ENCODE measurements around the gene CARD6. TPM values are rescaled to one million over a fixed set of nuclear protein-coding genes. Genes with fewer than 3 reads are reported as not detected.

Gene CARD6
- total and polyA plus RNA-seq, 10 of the 15 experiments (the other 5 are each of a cell fraction or from before 2014, with no cell fraction given), result 0.29 to 1.2 (median 0.62) TPM

- SMC1A ChIA-PET (ENCODE audit: uncharacterized antibody, unreplicated experiment), result interaction anchor here (0.7 kb wide), 1 partner anchor 35 kb away, joined by 4 read pairs; no protein-coding TSS in a partner anchor
- FAIRE-seq, result no peak
- in situ Hi-C loops (cut with MboI), result no loop called here
- CTCF ChIA-PET, result interaction anchor here (0.6 to 1.3 kb wide), 3 partner anchors 10 to 40 kb away, joined by 3 read pairs; no protein-coding TSS in a partner anchor
- DNase-seq (ENCODE audit: low read depth, low spot score), result peak; percentile 20
- peak; percentile 95 for ATAC-seq
- peak within 1 kb of the TSS; percentile 84 for H3K4me3 ChIP-seq
- H3K4me2 ChIP-seq (ENCODE audit: control insufficient read depth, insufficient read depth), result peak within 1 kb of the TSS; percentile 98
- POLR2A ChIA-PET, result interaction anchor here (0.6 kb wide), 2 partner anchors 42 to 1036 kb away, joined by 3 to 4 read pairs; no protein-coding TSS in a partner anchor
- 1% methylated on average over 58 of the region's 70 CpGs for WGBS (ENCODE audit: insufficient coverage, insufficient replicate concordance, low lambda C conversion rate, missing lambda C conversion rate)
- peaks cover 0 to 1% of the 10 kb centered on the region in 2 experiments; a peak in 1 of 4 replicates for H3K27me3 ChIP-seq (replicated peaks in 1 of 2; ENCODE audit: control insufficient read depth in 2 of 2, insufficient read depth in 2 of 2, low read length in 1 of 2)
- no peaks in the 10 kb centered on the region for H3K36me3 ChIP-seq (ENCODE audit: control insufficient read depth in 2 of 2, insufficient read depth in 2 of 2, low read length in 1 of 2)
- H3K27ac ChIP-seq (ENCODE audit: control insufficient read depth, insufficient read depth), result no peak within 1 kb of the TSS; the same call in none of the 2 replicates
- peak within 1 kb of the TSS; percentile 99 for H2AFZ ChIP-seq (ENCODE audit: control insufficient read depth, low read depth, low read length)
- no peaks in the 10 kb centered on the region for H3K9me3 ChIP-seq (replicated peaks; ENCODE audit: control insufficient read depth, insufficient read depth, low read length)
- H3K9ac ChIP-seq (ENCODE audit: control insufficient read depth, insufficient read depth, low read length), result peak within 1 kb of the TSS; percentile 79
- RAD21 ChIA-PET (ENCODE audit: unreplicated experiment), result no interaction called here
- peaks cover 36% of the 10 kb centered on the region for H3K79me2 ChIP-seq (ENCODE audit: control insufficient read depth, insufficient read depth, low read length)
- intact Hi-C loops (cut with micrococcal nuclease; ENCODE audit: unreplicated experiment), result loop anchor here (1.0 kb wide), 1 partner anchor 43 kb away; the partner anchor contains the start of gene TTC33
- no peaks in the 10 kb centered on the region for H3K4me1 ChIP-seq (ENCODE audit: control insufficient read depth, insufficient read depth, low read length)
- H4K20me1 ChIP-seq (ENCODE audit: control insufficient read depth, insufficient read depth), result no peaks in the 10 kb centered on the region
- no TSS peak for BruUV-seq (replicated peaks)
- TF ChIP-seq BHLHE40 (IDR thresholded peaks at IDR 0.05; ENCODE audit: borderline replicate concordance in 1 of 2, low read depth in 2 of 2, low read length in 1 of 2) (peak; percentile 49 to 87; a peak in 3 of 4 replicates), FOXM1 (IDR thresholded peaks at IDR 0.05; ENCODE audit: low read depth, low read length) (no peak), MYB (IDR thresholded peaks at IDR 0.05; ENCODE audit: borderline replicate concordance, low read depth, low read length) (no peak), GATAD2B (conservative IDR thresholded peaks at IDR 0.05; ENCODE audit: low read depth) (peak; percentile 74), RAD21 (IDR thresholded peaks at IDR 0.05; ENCODE audit: insufficient read depth, low read depth, low read length) (no peak), E2F4 (IDR thresholded peaks at IDR 0.05; ENCODE audit: low read depth, low read length) (no peak), SMARCA5 (IDR thresholded peaks at IDR 0.05) (peak; percentile 85; the same call in 1 of the 2 replicates), YY1 (IDR thresholded peaks at IDR 0.05; ENCODE audit: low read depth, low read length) (peak; percentile 93), NR2F1 (conservative IDR thresholded peaks at IDR 0.05) (no peak; the same call in 1 of the 2 replicates), RELA (IDR thresholded peaks at IDR 0.05; ENCODE audit: borderline replicate concordance, partially characterized antibody) (no peak), ZNF384 (IDR thresholded peaks at IDR 0.05; ENCODE audit: borderline replicate concordance, low read depth, low read length) (no peak), BMI1 (IDR thresholded peaks at IDR 0.05; ENCODE audit: borderline replicate concordance) (no peak), NFYA (IDR thresholded peaks at IDR 0.05; ENCODE audit: borderline replicate concordance, low read depth, low read length) (no peak), TCF12 (IDR thresholded peaks at IDR 0.05; ENCODE audit: low read depth, low read length) (no peak), IKZF2 (IDR thresholded peaks at IDR 0.05) (peak; percentile 60 to 62; a peak in 2 of 4 replicates), PBX3 (IDR thresholded peaks at IDR 0.05; ENCODE audit: insufficient replicate concordance, low read depth, low read length) (no peak), PKNOX1 (IDR thresholded peaks at IDR 0.05) (no peak), JUNB (IDR thresholded peaks at IDR 0.05) (no peak), IRF4 (IDR thresholded peaks at IDR 0.05; ENCODE audit: low read depth, low read length) (no peak)
- TF ChIP-seq, protein P1, sequence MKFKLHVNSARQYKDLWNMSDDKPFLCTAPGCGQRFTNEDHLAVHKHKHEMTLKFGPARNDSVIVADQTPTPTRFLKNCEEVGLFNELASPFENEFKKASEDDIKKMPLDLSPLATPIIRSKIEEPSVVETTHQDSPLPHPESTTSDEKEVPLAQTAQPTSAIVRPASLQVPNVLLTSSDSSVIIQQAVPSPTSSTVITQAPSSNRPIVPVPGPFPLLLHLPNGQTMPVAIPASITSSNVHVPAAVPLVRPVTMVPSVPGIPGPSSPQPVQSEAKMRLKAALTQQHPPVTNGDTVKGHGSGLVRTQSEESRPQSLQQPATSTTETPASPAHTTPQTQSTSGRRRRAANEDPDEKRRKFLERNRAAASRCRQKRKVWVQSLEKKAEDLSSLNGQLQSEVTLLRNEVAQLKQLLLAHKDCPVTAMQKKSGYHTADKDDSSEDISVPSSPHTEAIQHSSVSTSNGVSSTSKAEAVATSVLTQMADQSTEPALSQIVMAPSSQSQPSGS (IDR thresholded peaks at IDR 0.05; ENCODE audit: low read length), result no peak
These were observed 43.0 kb upstream of the CARD6 start, which contains the start of gene PRKAA1 for GRCh38 chr5:40798012-40798800. Gene PRKAA1, minus strand, starts transcription at chr5:40798374. Its CDS starts 185 bp downstream, at chr5:40798189.

All from GM12878 (cell line).